Hepatocyte (in vitro differentiated cells): ENCODE data around the gene LNX1.

Experiments
- EZH2 ChIP-seq: fragments of 200-600 bp; sonication (generic); IDR thresholded peaks from 2 replicates; pipeline ENCODE4 v1.6.1; 2016; ENCODE audit warnings: antibody characterized with exemption, mild to moderate bottlenecking, borderline replicate concordance
- TF ChIP-seq, protein P1 (sequence below): fragments of 200-600 bp; sonication (generic); IDR thresholded peaks from 2 replicates; pipeline ENCODE4 v1.5.1; 2016; ENCODE audit warnings: antibody characterized with exemption, mild to moderate bottlenecking; ENCODE audit not compliant: poor library complexity

DNA sequence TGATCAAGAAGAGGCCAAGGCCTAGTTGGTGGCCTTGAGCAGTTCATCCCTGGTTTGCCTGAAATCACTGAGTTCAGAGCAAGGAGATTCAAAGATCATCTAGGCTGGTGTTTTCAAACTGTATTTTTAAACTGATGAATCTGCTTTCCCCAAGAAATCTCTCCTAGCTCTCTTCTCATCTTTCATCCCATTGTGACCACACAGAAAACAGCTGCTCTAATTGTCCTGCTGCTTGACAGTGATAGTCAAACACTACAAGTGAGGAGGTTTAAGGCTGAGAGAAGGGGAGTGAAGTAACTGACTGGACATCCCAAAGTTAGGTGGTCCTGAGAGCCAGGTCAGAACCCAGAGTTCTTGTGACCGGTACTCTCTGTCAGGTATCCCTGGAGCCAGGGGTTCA is 91.5 kb downstream of the LNX1 start:
- TF ChIP-seq, protein P1, sequence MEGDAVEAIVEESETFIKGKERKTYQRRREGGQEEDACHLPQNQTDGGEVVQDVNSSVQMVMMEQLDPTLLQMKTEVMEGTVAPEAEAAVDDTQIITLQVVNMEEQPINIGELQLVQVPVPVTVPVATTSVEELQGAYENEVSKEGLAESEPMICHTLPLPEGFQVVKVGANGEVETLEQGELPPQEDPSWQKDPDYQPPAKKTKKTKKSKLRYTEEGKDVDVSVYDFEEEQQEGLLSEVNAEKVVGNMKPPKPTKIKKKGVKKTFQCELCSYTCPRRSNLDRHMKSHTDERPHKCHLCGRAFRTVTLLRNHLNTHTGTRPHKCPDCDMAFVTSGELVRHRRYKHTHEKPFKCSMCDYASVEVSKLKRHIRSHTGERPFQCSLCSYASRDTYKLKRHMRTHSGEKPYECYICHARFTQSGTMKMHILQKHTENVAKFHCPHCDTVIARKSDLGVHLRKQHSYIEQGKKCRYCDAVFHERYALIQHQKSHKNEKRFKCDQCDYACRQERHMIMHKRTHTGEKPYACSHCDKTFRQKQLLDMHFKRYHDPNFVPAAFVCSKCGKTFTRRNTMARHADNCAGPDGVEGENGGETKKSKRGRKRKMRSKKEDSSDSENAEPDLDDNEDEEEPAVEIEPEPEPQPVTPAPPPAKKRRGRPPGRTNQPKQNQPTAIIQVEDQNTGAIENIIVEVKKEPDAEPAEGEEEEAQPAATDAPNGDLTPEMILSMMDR, result no peak
- TF ChIP-seq EZH2, result no peak
